Measurements from ENCODE around the gene DKK2. TPM values are rescaled to one million over a fixed set of nuclear protein-coding genes. Genes with fewer than 3 reads are reported as not detected.

Gene DKK2
- total and polyA plus RNA-seq, 2 of the 13 experiments (the other 11 are each of a cell fraction or from before 2014, with no cell fraction given), result not detected

DNA sequence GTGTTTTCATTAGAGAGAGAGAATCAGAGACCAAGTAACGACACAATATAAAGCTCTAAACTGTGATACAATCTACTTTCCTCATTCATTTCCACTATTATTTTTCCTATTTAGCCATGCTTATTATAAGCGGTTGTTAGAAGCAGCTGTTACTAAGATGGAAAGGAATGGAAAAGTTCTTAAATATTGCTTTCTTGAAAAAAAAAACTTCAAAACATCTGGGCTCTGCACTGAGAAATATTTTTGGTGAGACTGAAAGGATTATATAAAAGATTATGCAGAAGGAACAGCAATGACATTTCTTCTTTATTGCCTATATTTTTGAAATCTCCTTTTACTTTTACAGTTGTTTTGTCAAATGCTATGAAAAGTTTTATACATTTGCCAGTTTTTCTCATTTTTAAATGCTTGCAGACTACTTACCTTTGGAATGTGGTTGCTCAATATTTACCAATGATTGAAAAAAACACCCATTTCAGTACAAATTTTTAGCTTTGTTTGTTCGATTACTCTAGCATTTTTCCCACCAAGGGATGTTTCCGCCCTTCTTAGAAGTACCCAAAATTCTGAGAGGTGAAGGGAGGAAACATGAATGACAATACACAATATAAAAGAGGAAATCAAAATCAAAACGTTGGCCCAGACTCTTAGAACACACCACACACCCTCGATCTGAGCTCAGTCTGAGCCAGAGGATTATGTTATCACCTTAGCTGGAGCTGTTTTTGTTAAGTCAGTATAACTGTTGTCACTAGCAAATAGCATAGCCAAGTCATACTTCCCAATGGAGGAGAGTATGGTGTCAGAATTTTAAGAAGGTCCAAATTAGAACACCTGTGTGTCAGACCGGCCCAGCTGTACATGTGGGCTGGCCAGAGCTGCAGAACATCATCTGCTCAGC is 18.4 kb downstream of the DKK2 start:
- Histone ChIP-seq H4K20me1 (ENCODE audit: insufficient read depth, low read length) (no peaks in the 10 kb centered on the region), H3K27ac (ENCODE audit: extremely low read length, insufficient read depth, low read length) (no peak overlapping the region), H3K9me3 (ENCODE audit: low read length) (no peaks in the 10 kb centered on the region), H3K79me2 (ENCODE audit: insufficient read depth, low read length) (no peaks in the 10 kb centered on the region), H3K4me2 (ENCODE audit: low read depth, low read length) (no peak overlapping the region), H2AFZ (ENCODE audit: low read length) (no peak overlapping the region), H3K36me3 (replicated peaks in 1 of 2; ENCODE audit: control insufficient read depth in 1 of 2, insufficient read depth in 2 of 2, low read length in 2 of 2) (no peaks in the 10 kb centered on the region), H3K27me3 (ENCODE audit: control insufficient read depth in 1 of 2, insufficient read depth in 2 of 2, low read length in 2 of 2) (no peaks in the 10 kb centered on the region; a peak in 1 of 5 replicates), H3K4me1 (ENCODE audit: insufficient read depth, low read length) (no peaks in the 10 kb centered on the region), H3K9ac (ENCODE audit: insufficient read depth, low read depth, low read length) (no peak overlapping the region), H3K4me3 (replicated peaks in 1 of 3; ENCODE audit: insufficient read depth in 1 of 3, low read depth in 2 of 3, low read length in 3 of 3) (no peak overlapping the region)
- DNase-seq (ENCODE audit: low spot score), result no peak
- CTCF ChIA-PET (ENCODE audit: low intra/inter-chr PET ratio, low total read pairs), result no interaction called here
- FAIRE-seq, result no peak
- intact Hi-C loops (cut with micrococcal nuclease; ENCODE audit: unreplicated experiment), result no loop called here
- no peak for ATAC-seq
- POLR2A ChIA-PET, result no interaction called here
- BruUV-seq (replicated peaks), result no TSS peak
- in situ Hi-C loops (cut with HindIII; ENCODE audit: extremely low pct_ligation_motif_present, low pct_unique_long_range_greater_than_20kb), result no loop called here
- 8% methylated on average over 7 of the region's 7 CpGs for WGBS (ENCODE audit: low lambda C conversion rate)
- TF ChIP-seq ZNF124 (CRISPR knock-in tag; IDR thresholded peaks at IDR 0.05), result no peak
- TF ChIP-seq NFYB (CRISPR knock-in tag; IDR thresholded peaks at IDR 0.05), result no peak
- TF ChIP-seq MAZ (IDR thresholded peaks at IDR 0.05; ENCODE audit: borderline replicate concordance, low read depth, low read length), result no peak
- TF ChIP-seq MAZ (CRISPR knock-in tag; IDR thresholded peaks at IDR 0.05; ENCODE audit: low read depth), result no peak
- no peak for TF ChIP-seq AHR (CRISPR knock-in tag; IDR thresholded peaks at IDR 0.05)
- TF ChIP-seq REL (CRISPR knock-in tag; conservative IDR thresholded peaks at IDR 0.05), result no peak
- TF ChIP-seq, protein P1, sequence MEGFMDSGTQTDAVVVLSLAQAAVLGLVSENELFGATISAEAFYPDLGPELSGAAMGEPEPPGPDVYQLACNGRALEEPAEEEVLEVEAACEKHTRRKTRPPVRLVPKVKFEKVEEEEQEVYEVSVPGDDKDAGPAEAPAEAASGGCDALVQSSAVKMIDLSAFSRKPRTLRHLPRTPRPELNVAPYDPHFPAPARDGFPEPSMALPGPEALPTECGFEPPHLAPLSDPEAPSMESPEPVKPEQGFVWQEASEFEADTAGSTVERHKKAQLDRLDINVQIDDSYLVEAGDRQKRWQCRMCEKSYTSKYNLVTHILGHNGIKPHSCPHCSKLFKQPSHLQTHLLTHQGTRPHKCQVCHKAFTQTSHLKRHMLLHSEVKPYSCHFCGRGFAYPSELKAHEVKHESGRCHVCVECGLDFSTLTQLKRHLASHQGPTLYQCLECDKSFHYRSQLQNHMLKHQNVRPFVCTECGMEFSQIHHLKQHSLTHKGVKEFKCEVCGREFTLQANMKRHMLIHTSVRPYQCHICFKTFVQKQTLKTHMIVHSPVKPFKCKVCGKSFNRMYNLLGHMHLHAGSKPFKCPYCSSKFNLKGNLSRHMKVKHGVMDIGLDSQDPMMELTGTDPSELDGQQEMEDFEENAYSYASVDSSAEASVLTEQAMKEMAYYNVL (CRISPR knock-in tag; IDR thresholded peaks at IDR 0.05; ENCODE audit: borderline replicate concordance), result no peak
- TF ChIP-seq DMAP1 (CRISPR knock-in tag; IDR thresholded peaks at IDR 0.05), result no peak
- TF ChIP-seq SPEN (CRISPR knock-in tag; IDR thresholded peaks at IDR 0.05; ENCODE audit: low read depth), result no peak
- no peak for TF ChIP-seq POGZ (CRISPR knock-in tag; IDR thresholded peaks at IDR 0.05)
- no peak for TF ChIP-seq MYC (CRISPR knock-in tag; IDR thresholded peaks at IDR 0.05; ENCODE audit: borderline replicate concordance)
- no peak for TF ChIP-seq ZNF501 (CRISPR knock-in tag; IDR thresholded peaks at IDR 0.05)
- TF ChIP-seq RCOR2 (CRISPR knock-in tag; IDR thresholded peaks at IDR 0.05), result no peak
- TF ChIP-seq TRAFD1 (CRISPR knock-in tag; IDR thresholded peaks at IDR 0.05; ENCODE audit: borderline replicate concordance), result no peak
- no peak for TF ChIP-seq NFKB2 (CRISPR knock-in tag; IDR thresholded peaks at IDR 0.05; ENCODE audit: borderline replicate concordance)
- no peak for TF ChIP-seq MAFK (conservative IDR thresholded peaks at IDR 0.05 in 1 of 2, IDR thresholded peaks at IDR 0.05 in 1 of 2; ENCODE audit: low read length in 2 of 2)
- TF ChIP-seq, protein P2, sequence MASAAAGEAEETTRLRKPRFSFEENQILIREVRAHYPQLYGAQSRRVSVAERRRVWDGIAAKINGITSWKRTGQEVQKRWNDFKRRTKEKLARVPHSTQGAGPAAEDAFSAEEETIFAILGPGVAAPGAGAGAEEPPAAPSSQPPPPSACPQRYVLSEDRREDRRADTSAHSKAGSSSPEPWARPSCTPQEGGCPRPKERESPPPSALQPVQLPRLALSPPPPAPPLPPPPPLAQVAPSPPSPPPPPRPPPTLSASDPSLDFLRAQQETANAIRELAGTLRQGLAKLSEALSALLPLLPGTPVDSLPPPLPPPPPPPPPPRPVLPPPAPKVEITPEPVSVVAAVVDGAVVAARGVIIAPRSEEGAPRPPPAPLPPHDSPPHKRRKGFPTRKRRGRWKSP (CRISPR knock-in tag; IDR thresholded peaks at IDR 0.05), result no peak
- no peak for TF ChIP-seq GMEB2 (CRISPR knock-in tag; IDR thresholded peaks at IDR 0.05; ENCODE audit: low read depth)
- TF ChIP-seq ZNF331 (CRISPR knock-in tag; IDR thresholded peaks at IDR 0.05), result no peak
